NCI-H1694 (cell line): ENCODE results near the gene WNT3A.

Source experiments
- DNase-seq: peaks from one replicate; lab custom pipeline; 2025; lab: John Stamatoyannopoulos, UW

The WNT3A gene

DNA sequence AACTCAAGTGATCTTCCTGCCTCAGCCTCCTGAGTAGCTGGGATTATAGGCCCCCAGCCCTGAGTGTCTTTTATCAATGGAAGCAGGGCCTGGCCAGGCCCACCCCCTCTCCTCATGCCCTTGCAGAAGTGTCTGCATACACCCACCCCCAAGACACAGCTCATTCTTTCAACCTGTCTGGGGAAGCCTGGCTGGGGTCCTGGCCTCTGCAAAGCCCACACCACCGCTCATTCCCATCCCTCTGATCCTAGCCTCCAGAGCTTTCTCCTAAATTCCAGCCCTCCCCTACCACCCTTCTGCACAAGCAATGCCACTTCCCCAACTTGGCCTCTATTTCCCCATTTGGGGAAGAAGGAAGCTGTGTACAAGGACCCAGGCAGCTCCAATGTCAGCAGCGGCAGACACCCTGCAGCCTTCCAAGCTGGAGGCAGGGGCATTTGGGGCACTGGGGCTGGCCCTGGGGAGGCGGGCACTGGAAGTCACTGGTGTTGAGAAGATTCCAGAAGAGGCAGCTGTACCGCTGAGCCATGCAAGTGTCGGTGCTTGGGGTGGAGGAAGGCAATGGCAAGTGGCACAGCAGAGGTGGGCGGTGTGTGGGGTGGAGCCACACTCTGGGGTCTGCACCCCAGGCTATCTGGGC, 42.0 kb downstream of the WNT3A start:
- no peak for DNase-seq

DNA sequence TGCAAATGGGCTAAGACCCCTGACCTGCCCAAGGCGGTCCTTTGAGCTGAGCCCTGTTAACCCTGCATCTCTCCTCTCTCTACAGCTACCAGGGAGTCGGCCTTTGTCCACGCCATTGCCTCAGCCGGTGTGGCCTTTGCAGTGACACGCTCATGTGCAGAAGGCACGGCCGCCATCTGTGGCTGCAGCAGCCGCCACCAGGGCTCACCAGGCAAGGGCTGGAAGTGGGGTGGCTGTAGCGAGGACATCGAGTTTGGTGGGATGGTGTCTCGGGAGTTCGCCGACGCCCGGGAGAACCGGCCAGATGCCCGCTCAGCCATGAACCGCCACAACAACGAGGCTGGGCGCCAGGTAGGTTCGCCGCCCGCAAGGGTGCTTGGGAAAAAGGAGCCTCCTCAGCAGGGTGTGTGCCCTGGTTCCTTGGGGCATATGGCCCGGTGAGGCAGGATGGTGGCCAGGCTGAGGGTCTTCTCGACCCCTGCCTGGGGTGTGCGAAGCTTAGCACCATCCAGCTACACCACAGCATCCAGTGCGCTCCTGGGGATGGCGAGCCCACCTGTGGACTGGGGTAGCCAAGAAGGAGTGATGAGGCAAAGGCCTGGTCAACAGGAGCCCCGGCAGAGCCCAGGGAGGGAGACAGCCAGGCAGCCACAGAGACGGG, 43.9 kb downstream of the WNT3A start:
- DNase-seq, result no peak

DNA sequence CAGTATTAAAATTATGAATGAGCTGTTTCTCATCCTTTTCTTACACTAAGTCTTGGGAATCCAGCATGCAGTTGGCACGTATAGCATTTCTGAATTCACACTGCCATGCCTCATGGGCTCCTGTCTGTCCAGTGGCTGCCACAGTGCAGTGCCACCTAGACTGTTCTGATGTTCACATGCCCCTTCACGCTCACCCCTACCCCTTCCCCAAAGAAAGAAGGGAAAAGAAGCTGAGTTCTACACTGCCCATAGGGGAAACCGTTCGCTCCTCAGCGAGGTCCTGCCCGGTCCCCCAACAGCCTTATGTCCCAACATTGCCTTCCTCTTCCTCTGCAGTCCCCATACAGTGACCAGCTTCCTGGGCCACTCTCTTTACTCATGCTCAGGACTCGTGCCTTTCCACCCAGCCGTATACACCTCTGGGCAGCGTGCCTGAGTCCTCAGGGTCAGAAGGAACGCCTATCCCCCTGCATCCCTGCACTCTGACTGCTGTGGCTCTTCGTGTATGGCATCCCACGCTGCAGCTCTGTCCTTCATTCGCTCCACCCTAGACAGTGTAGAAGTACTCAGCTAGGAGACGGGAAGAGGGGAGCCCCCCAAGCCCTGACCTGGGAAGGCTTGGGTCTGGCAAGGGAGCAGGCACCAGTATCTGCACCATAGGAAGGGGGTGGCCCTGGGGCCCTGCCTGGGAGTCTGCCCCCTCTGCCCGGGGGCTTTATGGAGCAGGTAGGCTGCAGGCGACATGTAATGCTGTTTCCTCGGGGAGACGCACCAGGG, 51.6 kb downstream of the WNT3A start:
- DNase-seq, result no peak

DNA sequence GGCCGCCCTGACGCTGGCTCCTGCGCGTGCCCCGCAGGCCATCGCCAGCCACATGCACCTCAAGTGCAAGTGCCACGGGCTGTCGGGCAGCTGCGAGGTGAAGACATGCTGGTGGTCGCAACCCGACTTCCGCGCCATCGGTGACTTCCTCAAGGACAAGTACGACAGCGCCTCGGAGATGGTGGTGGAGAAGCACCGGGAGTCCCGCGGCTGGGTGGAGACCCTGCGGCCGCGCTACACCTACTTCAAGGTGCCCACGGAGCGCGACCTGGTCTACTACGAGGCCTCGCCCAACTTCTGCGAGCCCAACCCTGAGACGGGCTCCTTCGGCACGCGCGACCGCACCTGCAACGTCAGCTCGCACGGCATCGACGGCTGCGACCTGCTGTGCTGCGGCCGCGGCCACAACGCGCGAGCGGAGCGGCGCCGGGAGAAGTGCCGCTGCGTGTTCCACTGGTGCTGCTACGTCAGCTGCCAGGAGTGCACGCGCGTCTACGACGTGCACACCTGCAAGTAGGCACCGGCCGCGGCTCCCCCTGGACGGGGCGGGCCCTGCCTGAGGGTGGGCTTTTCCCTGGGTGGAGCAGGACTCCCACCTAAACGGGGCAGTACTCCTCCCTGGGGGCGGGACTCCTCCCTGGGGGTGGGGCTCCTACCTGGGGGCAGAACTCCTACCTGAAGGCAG, 52.3 kb downstream of the WNT3A start:
- no peak for DNase-seq

DNA sequence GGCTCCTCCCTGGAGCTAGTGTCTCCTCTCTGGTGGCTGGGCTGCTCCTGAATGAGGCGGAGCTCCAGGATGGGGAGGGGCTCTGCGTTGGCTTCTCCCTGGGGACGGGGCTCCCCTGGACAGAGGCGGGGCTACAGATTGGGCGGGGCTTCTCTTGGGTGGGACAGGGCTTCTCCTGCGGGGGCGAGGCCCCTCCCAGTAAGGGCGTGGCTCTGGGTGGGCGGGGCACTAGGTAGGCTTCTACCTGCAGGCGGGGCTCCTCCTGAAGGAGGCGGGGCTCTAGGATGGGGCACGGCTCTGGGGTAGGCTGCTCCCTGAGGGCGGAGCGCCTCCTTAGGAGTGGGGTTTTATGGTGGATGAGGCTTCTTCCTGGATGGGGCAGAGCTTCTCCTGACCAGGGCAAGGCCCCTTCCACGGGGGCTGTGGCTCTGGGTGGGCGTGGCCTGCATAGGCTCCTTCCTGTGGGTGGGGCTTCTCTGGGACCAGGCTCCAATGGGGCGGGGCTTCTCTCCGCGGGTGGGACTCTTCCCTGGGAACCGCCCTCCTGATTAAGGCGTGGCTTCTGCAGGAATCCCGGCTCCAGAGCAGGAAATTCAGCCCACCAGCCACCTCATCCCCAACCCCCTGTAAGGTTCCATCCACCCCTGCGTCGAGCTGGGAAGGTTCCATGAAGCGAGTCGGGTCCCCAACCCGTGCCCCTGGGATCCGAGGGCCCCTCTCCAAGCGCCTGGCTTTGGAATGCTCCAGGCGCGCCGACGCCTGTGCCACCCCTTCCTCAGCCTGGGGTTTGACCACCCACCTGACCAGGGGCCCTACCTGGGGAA, 53.0 kb downstream of the WNT3A start:
- no peak for DNase-seq

DNA sequence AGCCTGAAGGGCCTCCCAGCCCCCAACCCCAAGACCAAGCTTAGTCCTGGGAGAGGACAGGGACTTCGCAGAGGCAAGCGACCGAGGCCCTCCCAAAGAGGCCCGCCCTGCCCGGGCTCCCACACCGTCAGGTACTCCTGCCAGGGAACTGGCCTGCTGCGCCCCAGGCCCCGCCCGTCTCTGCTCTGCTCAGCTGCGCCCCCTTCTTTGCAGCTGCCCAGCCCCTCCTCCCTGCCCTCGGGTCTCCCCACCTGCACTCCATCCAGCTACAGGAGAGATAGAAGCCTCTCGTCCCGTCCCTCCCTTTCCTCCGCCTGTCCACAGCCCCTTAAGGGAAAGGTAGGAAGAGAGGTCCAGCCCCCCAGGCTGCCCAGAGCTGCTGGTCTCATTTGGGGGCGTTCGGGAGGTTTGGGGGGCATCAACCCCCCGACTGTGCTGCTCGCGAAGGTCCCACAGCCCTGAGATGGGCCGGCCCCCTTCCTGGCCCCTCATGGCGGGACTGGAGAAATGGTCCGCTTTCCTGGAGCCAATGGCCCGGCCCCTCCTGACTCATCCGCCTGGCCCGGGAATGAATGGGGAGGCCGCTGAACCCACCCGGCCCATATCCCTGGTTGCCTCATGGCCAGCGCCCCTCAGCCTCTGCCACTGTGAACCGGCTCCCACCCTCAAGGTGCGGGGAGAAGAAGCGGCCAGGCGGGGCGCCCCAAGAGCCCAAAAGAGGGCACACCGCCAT, 53.8 kb downstream of the WNT3A start:
- DNase-seq, result no peak

DNA sequence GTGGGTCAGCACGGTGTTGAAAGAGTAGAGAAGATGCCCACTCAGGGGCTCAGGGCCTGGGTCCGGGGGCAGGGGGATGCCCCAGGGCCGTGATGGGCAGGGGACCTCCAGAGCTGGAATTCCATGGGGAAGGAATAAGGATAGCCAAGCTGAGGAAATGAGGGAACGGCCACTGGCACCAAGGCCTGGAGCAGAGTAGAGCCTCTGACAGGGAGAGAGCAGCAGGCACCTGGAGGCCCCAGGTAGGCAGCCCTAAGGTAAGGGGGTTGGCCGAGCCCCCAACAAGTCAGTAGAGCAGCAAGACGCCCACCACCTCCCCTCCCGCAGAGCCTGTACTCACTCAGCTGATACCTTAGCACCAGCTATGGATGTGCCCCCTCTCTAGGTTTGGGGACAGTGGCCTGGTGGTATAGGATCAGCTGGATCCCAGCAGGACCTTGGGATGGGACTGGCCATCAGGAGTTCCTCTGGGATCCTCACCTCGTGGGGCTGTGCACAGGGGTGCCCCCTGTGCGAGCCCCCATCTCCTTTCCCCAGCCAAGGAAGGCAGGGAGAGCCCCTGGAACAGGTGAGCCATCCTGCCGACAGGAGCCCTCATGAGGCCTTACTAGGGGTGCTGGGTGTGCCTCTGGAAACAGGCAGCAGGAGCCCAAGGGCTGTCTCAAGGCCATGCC, 54.8 kb downstream of the WNT3A start:
- DNase-seq, result no peak

DNA sequence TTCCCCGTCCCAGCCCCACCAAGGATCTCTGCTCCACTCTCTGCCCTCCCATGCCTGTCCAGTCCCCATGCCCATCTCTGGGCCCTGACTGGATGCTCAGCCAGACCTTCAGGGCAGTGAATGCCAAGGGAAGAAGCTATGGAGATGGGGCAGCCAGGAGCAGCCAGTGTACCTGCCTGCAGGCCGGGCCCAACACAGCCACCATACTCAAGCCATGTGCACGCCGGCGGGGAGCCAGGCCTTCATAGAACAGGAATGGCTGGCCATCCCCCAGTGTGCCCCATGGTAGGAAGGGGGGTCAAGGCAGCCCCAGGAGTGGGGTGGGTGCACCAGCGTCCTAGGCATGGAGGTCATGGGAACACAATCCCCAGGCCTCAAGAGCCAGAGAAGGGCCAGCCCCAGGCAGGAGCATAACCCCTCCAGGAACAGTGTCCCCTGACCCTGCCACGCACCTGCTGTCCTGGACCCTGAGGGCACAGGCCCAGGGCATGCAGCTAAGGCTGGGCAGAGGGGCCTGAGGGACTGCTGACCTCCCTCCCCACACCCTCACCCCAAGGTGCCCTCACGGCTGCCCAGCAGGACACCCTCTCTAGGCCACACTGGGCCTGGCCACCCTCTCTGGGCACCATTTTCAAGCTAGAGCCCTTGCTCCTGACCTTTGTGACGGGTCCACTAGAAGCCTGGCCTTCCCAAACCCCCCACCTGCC, 55.4 kb downstream of the WNT3A start:
- DNase-seq, result no peak

DNA sequence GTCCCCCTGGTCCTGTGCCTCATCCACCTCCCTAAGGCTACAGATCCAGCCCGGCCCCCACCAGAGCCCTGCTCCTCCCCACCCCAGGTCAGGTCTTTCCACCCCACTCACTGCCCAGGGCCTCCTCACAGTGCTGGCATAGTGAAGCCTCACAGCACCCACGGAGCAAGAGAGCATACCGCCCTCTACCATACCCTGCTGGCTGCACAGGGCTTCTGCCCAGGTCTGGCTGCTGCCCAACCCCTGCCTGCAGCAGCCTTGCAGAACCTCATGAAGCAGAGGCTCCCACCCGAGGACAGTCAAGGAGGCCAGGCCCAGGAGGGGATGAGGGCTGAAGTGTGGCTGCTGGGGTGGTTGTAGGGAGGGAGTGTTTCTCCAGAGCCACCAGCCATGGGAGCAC, 56.0 kb downstream of the WNT3A start:
- DNase-seq, result no peak

DNA sequence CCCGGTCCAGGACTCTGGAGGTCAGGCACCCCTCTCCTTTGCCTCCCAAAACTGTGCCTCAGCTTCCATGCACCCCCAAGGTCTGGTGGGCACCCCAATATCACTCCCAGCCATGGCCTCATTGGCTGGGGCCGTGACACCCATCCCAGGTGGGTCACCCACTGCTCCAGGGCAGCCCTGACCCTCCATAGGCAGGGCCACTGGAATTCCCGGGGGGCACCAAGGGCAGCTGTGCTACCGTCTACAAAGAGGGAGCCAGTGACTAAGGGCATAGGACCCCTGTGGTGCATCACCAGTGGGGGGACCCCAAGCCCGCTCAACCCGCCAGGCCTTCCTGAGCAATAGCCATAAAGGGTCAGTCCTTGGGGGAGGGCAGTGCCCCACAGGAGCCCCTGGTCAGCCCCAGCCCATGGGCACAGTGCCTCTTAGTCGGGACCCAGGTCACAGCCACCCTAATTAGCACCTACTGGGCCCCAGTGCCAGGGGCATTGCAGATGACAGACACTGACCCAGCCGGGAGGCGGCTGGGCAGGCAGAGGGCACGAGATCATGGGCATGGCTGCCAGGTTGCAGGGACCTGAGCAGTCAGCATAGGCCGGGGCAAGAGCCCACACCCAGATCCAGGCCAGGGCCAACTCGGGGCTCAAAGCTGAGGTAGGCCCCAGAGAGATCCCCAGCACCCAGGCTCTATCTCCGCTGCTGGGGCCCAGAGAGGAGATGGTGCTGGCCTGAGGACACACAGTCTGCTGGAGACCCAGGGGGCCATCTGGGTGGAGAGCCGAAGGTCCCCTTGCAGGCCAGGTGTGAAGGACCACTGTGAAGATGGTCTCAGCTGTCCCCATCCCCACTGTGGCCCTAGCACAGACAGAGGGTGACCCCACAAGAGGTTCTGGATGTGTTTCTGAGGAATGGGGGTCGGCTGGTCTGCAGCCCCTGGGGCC, 56.7 kb downstream of the WNT3A start:
- no peak for DNase-seq

DNA sequence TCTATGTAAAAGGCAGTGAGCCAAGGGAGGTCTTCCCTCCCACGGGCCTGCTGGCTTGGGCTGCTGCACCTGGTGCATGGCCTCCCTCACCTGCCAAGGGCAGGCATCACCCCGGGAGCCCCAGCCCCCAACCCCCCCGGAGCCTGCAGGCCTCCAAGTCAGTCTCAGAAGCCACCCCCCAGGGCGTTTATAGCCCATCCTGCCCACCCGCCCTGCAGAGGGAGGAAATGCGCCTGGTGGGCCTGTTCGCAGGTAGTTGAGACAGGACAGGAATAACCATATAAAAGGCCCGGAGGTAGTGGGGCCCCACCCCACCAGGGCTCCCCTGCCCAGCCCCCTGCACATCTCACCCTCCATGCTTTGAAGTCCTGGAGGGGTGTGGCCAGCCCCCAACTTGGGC, 57.5 kb downstream of the WNT3A start:
- no peak for DNase-seq

DNA sequence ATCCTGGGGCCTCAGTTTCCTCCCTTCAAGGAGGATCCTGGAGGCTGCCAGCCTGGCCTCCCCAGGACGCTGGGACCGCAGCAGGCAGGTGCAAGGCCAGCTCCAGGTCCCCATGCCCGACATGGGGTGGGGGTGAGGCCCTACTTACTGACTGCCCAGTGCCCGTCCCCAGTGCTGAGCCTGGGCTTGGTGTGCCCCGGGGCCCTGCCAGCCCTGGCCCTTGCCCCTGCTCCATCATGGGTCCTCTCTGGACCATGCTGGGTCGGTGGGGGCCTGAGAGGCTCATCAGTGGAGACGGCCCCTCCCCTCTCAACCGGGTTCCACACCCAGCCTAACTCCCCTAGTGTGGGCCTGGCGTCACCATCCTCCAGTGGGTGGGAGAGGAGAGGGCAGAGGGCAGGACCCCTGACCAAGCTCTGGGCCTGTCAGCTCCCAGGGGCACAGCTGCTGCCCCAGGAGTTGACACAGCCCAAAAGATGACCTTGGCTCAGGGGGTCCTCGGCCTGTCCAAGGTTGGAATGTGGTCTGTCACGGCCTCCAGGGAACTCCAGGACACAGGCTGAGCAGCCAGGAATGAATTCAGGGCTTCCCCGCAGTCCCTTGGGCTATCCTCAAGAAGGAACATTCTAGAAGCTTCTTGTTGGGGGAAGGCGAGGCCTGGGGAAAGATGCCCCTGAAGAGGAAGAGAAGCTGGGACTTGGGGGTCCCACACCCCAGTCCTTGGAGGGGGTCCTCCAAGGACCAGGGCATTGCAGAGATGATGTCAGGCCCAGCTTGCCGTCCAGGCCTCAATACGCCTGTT, 58.1 kb downstream of the WNT3A start:
- no peak for DNase-seq

DNA sequence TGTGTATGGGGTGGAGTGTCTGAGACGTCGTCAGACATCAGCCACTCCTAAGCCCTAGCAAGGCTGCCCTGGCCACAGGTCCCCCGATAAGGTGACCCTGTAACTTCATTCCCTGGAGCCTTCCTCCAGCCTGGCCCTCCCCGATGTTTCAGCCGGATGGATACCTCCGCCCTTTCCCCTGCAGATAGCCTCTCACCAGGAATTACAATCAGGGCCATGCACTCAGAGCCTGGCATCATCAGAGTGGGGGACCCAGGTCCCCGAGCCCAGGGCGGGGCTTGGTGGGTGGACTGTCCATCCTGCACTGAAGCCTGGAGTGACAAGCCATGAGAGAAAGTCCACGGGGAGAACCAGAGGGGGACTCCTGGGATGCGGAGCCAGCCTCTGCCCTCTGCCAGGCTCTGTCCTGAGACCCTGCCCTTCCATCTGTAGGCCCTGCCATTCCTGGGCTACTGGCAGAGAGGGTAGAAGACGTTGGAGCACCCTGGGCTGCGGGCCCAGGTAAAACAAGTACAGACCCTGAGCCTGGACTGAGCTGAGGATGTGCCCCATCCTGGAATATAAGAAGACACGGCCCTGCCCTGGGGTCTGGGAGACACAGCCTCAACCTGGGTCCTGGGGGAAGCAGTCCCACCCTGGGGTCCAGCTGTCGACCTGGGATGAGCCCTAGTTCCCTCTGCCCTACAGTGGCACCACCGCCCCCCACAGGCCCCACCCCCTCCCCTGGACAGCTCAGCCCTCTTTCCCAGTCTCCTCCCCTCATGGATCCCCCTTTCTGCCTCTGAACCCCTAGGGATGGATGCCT, 58.9 kb downstream of the WNT3A start:
- no peak for DNase-seq

DNA sequence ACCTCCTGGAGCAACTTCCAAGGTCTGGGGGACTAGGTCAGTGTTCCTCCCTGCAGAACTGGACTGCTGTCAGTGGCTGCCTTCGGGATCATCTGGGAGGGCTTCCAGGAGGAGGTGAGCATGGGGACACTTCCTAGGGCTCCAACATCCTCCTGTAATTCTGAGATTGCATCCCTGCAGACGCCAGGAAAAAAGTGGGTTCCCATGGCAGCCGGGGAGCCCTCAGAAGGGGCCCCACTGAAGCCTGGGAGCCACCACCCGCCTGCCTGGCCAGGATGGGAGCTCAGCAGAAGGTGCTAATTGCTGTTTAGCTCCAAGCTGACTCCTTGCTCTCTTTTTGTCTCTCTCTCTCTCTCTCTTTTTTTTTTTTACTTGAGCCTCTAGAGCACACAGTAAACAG, 59.6 kb downstream of the WNT3A start:
- DNase-seq, result no peak

DNA sequence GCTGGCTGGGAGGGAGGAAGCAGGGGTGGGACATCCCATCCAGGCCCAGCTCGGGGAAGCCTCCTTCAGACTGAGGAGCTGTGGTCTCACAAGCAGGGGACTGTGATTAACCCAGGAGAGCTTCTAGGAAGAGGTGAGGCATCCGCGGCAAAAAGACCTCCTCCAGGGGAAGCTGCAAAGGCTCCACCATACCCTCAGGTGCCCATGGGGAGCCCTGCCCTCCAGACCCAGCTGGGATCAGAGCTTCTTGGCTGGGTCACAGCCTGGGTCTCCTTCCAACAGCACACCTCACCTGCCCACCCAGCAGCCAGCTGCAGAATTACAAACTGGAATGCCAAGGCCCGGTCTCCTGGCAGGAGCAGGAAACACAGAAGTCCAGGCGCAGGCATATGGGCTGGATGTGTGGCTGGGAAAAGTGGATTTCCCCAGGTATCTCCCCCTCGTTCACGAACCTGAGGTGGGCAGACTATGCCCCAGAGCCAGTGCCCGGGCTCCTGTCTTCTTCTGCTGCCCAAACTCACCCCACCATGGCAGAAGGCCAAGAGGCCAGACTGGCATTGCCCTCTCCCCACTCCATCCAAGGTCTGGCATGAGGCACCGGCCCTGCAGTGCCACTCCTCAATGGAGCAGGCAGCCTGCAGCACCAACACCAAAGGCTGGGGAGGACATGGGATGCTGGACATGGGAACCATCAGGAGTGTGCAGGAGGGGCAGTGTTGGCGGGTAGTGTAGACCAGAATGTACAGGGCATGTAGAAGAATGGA, 60.3 kb downstream of the WNT3A start:
- DNase-seq, result no peak

DNA sequence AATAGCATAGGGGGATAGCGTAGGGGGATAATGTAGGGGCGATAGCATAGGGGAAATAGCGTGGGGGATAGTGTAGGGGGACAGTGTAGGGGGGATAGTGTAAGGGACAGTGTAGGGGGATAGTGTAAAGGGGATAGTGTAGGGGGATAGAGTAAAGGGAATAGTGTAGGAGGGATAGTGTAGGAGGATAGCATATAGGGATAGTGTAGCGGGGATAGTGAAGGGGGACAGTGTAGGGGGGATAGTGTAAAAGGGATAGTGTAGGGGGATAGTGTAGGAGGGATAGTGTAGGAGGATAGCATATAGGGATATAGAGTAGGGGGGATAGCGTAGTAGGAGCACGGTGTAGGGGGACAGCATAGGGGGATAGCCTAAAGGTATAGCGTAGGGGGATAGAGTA, 61.6 kb downstream of the WNT3A start:
- no peak for DNase-seq
